IPS-18c (cell line): ENCODE results near the gene NOBOX.
"Not testable (repeated sequence)": the region's sequence is repeated elsewhere in the genome, so short reads cannot be mapped to it uniquely, and the experiment has no call there.

Source experiments
- H3K4me3 ChIP-seq: 2 replicates; pipeline ENCODE4 v1.7.0; 2013; ENCODE audit warnings: low read depth, mild to moderate bottlenecking, low read length, moderate library complexity; ENCODE audit not compliant: insufficient read depth
- H3K9me3 ChIP-seq: one replicate; pipeline ENCODE4 v1.6.1; 2013; ENCODE audit warnings: mild to moderate bottlenecking, low read length, moderate library complexity; ENCODE audit not compliant: control insufficient read depth, insufficient read depth

Gene NOBOX

GRCh38 chr7:144403649-144404061 is at the start of gene NOBOX:
TSS of gene NOBOX (minus strand) at chr7:144403693.
- no peak within 1 kb of the TSS for H3K4me3 ChIP-seq
- H3K9me3 ChIP-seq, result peaks cover 3% of the 10 kb centered on the region

DNA sequence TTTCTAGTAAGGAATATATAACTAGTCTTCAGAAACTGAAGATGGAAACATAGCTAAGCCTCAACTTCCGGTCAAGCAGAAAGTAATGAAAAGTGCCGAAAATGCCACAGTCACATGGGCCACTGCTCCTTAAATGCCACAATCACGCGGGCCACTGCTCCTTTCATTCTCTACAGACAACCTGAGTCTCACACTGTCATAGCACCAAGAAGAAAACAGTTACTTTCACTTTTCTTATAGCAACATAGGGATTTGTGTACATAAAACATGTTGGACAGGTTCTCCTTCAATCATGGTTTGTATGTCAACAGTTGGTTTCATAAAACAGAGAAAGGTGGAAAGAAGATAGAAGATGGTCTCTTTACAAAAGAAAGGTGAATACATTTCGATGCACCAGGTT is 48.6 kb upstream of the NOBOX start:
- Histone ChIP-seq H3K4me3 (no peak overlapping the region), H3K9me3 (peaks cover 6% of the 10 kb centered on the region)

- Histone ChIP-seq H3K4me3 (no peak overlapping the region), H3K9me3 (no peaks in the 10 kb centered on the region)
Observed at GRCh38 chr7:144445590-144445989, 42.1 kb upstream of the NOBOX start.

- Histone ChIP-seq H3K4me3 (no peak overlapping the region), H3K9me3 (no peaks in the 10 kb centered on the region)
Observed at GRCh38 chr7:144439717-144440205, 36.3 kb upstream of the NOBOX start.

- H3K9me3 ChIP-seq, result no peaks in the 10 kb centered on the region
- no peak overlapping the region for H3K4me3 ChIP-seq
Observed at GRCh38 chr7:144438759-144439158, 35.3 kb upstream of the NOBOX start.

GRCh38 chr7:144437370-144438191 is 34.1 kb upstream of the NOBOX start:
- Histone ChIP-seq H3K9me3 (peaks cover 2% of the 10 kb centered on the region), H3K4me3 (no peak overlapping the region)

DNA sequence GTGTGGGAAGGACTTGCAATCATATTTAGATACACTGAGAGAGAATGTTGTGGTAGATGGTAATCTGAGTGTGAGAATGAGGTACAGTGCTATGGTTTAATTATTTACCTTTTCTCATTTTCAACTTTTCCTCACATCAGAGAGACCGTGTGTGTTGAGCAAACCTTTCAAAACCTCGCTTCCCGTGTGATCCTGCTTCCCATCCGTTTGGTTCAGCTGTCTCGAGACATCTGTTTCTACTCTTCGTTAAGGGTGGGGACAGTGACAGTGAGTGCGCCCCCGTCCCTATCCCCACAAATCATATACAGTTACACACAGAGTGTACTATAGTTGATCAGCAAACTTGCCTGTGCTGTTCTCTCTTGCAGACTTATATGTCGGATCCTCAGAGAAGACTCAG is 33.0 kb upstream of the NOBOX start:
- H3K4me3 ChIP-seq, result no peak overlapping the region

DNA sequence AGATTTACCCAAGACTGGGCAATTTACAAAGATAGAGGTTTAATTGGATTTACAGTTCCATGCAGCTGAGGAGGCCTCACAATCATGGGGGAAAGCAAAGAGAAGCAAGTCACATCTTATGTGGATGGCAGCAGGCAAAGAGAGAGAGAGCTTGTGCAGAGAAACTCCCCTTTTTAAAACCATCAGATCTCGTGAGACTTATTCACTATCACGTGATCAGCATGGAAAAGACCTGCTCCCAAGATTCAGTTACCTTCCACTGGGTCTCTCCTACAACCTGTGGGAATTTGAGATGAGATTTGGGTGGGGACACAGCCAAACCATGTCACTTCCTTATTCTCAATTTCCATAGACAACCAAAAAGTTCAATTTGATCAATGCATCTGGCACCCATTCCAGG is 24.9 kb upstream of the NOBOX start:
- peaks cover 7% of the 10 kb centered on the region for H3K9me3 ChIP-seq
- no peak overlapping the region for H3K4me3 ChIP-seq

More for the DNA sequence above, 33.0 kb upstream of the NOBOX start:
- peaks cover 2% of the 10 kb centered on the region for H3K9me3 ChIP-seq

DNA sequence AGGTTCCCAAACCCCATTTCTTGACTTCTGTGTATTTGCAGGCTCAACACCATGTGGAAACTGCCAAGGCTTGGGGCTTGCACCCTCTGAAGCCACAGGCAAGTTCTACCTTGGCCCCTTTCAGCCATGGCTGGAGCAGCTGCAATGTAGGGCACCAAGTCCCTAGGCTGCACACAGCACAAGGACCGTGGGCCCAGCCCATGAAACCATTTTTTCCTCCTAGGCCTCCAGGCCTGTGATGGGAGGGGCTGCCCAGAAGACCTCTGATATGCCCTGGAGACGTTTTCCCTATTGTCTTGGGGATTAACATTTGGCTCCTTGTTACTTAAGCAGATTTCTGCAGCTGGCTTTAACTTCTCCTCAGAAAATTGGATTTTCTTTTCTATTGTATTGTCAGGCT is 24.0 kb upstream of the NOBOX start:
- H3K9me3 ChIP-seq, H3K4me3 ChIP-seq: not testable (repeated sequence)

- H3K4me3 ChIP-seq, H3K9me3 ChIP-seq: not testable (repeated sequence)
Observed at GRCh38 chr7:144418931-144419330, 15.4 kb upstream of the NOBOX start.

DNA sequence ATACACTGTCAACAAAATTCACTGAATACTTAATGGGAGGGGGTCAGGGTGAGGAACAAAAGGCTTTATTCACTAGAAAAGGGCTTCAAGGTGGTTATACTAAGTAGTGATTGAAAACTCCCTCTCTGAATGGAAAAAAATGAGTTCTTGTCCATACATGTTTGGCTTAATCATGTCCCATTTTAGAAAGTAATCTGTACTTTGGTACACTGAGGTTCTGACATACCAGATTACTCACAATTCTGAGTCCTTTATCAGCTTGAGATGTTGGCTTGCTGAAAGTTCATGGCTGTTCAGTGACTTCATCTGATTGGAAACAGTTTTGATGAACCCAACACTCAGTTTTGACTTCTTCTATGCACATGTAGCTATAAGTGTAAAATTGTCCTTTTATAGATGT is 12.8 kb upstream of the NOBOX start:
- Histone ChIP-seq H3K9me3 (peaks cover 4% of the 10 kb centered on the region), H3K4me3 (no peak overlapping the region)

GRCh38 chr7:144415858-144416257 is 12.4 kb upstream of the NOBOX start:
- H3K9me3 ChIP-seq, result peaks cover 4% of the 10 kb centered on the region
- no peak overlapping the region for H3K4me3 ChIP-seq

- Histone ChIP-seq H3K9me3 (peaks cover 4% of the 10 kb centered on the region), H3K4me3 (no peak overlapping the region)
Observed at GRCh38 chr7:144414815-144415214, 11.3 kb upstream of the NOBOX start.

DNA sequence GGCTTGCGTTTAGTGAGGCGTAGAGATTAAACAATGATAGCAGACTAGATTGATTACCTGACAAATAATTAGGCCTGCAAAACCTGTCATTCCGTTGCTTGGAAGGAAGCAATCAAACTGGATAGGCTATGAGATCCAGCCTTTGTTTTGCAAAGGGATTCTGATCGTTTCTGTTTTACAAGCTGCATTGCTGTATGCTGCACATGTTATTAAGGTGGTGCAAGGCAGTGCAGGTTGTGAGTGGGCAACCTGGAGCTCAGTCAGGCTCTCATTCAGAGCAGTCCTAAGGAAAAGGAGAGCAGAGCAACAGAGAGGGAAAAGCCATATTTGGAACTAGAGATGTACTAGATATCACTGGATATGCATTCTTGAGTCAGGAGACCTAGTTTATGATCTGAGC is 6.9 kb upstream of the NOBOX start:
- H3K4me3 ChIP-seq, result no peak overlapping the region
- H3K9me3 ChIP-seq, result no peaks in the 10 kb centered on the region

- no peaks in the 10 kb centered on the region for H3K9me3 ChIP-seq
Observed at GRCh38 chr7:144408121-144408520, 4.6 kb upstream of the NOBOX start.

GRCh38 chr7:144407266-144407931 is 3.9 kb upstream of the NOBOX start:
- Histone ChIP-seq H3K4me3 (no peak overlapping the region), H3K9me3 (no peaks in the 10 kb centered on the region)

More at GRCh38 chr7:144408121-144408520, 4.6 kb upstream of the NOBOX start:
- H3K4me3 ChIP-seq, result no peak overlapping the region

DNA sequence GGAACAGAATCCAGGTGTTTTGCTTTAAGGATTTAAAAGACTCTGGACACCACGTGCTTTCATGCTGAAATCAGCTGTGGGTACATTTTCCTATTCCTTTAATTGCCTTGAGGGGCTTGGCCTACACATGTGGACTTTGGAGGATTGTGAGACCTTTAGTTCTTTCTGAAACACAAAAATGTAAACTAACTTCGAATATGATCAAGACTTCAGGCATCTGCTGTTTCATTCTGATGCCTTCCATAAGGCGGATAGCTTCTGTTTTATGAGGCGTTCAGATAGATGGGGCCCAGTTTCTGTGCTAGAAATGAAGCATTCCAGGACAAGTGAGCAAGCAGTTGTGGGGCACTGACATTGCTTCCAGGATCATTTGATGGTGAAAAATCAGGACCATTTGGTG is 1.5 kb upstream of the NOBOX start:
- Histone ChIP-seq H3K9me3 (peaks cover 3% of the 10 kb centered on the region), H3K4me3 (no peak overlapping the region)

DNA sequence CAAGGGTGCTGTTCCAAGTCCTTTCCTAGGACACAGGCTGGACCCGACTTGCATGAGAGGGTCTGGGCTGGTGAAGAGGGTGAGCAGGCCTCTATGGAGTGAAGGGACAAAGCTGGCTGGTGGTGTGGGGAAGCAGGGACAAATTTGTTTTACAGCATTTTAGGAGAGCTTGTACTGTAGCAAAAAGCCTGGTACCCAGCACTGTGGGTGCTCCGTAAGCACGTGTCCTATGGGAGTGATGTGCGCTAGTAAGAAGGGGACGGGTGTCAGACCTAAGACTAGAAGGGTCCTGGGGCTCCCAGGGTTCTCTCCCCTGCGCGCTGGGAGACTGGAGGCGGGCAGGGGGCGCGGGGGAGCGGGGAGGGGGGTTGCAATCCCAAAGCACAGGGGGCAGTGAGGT is 391 bp downstream of the NOBOX start:
- Histone ChIP-seq H3K4me3 (no peak overlapping the region), H3K9me3 (peaks cover 3% of the 10 kb centered on the region)
